CD4-positive, alpha-beta T cell treated with Interleukin-17A for 1 hour (primary cell): ENCODE measurements around the gene TCF25.
"Not testable (repeated sequence)": the region's sequence is repeated elsewhere in the genome, so short reads cannot be mapped to it uniquely, and the experiment has no call there.

Experiments used
- DNase-seq: peaks from one replicate; pipeline ENCODE4 v3.0.0-alpha.2; 2020

The TCF25 gene

GRCh38 chr16:89905511-89906139, 32.2 kb downstream of the TCF25 start:
- DNase-seq, result no peak

- DNase-seq, result no peak
These were observed 33.0 kb downstream of the TCF25 start for GRCh38 chr16:89906140-89907025.

- DNase-seq, result no peak
These were observed 33.8 kb downstream of the TCF25 start for GRCh38 chr16:89907055-89907814.

- DNase-seq, result no peak
These were observed 34.8 kb downstream of the TCF25 start for GRCh38 chr16:89908236-89908635.

- DNase-seq, result peak; percentile 69
These were observed 36.7 kb downstream of the TCF25 start for GRCh38 chr16:89909777-89910716.

GRCh38 chr16:89910717-89911354, 37.4 kb downstream of the TCF25 start:
- DNase-seq, result no peak

GRCh38 chr16:89911375-89911774, 38.0 kb downstream of the TCF25 start:
- no peak for DNase-seq

GRCh38 chr16:89912143-89912542, 38.8 kb downstream of the TCF25 start:
- DNase-seq, result no peak

GRCh38 chr16:89912627-89913026, 39.2 kb downstream of the TCF25 start:
- DNase-seq, result no peak

GRCh38 chr16:89913408-89914387, 40.3 kb downstream of the TCF25 start:
- DNase-seq, result no peak

GRCh38 chr16:89914642-89915285, 41.4 kb downstream of the TCF25 start:
- DNase-seq, result not testable (repeated sequence)

GRCh38 chr16:89915303-89916232, 42.2 kb downstream of the TCF25 start:
- DNase-seq, result no peak

- DNase-seq, result peak; percentile 83
These were observed 44.5 kb downstream of the TCF25 start for GRCh38 chr16:89917773-89918452.

- DNase-seq, result no peak
These were observed 45.3 kb downstream of the TCF25 start, which contains the start of gene MC1R for GRCh38 chr16:89918453-89919347. MC1R (plus strand) TSS chr16:89918862; CDS start chr16:89919259, 397 bp downstream.

GRCh38 chr16:89919535-89920406, 46.4 kb downstream of the TCF25 start:
- no peak for DNase-seq

- no peak for DNase-seq
These were observed 47.3 kb downstream of the TCF25 start for GRCh38 chr16:89920723-89921122.
